ENCODE data around the gene SSBP2.

DNA sequence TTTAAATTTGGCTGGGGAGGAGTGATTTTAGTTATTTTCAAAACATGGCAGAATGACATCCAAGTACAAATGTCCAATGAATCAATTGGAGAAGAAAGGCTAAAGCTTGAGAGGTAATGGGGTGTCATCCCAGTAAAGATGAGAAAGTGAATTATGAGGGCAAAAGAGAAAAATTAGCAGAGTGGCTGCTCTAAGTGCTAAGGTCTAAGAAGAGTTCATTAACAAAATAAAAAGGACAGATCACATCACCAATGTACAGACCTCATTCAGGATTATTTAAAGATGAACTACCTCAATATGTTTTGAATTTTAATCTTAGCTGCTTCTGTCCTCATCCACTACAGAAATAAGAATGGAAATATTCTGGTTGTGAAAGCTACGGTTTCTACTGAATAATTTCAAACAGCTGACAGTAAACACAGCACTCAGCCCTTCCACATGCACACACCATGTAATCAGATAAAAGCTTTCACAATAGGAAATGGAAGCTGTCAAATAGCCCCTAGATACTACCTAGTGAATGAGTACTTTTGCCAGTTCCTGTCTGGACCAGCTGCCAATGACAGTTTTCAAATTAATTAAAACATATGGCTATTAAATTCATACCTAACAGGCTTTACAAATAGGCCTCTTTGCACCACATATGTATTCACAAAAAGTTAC lies 171.5 kb downstream of the SSBP2 start:
- TF ChIP-seq CEBPB (IDR thresholded peaks at IDR 0.05) (no peak), RAD21 (IDR thresholded peaks at IDR 0.05; ENCODE audit: low read depth) (no peak), TEAD4 (IDR thresholded peaks at IDR 0.05) (no peak)

Measured in Ishikawa (cell line).